ENCODE measurements around the gene ABHD17A.
"Not testable (repeated sequence)": the region's sequence is repeated elsewhere in the genome, so short reads cannot be mapped to it uniquely, and the experiment has no call there.

DNA sequence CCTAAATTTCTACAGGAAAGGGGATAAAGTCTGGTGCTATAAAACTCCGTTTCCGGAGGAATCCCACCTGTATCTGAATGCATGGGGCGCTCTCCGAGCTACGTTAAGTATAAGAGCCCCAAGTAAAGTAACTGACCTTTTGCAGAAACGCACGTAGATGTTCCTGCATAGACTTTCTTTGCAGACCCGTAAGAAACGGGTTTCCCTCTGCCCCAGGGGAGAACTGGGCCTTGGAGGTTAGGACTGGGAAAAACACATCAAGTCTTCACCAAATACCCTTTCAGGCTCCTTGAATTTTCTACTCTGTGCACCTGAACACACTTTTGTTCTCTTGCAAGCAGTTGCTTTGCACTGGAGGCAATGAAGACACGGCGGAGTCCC is 10.0 kb downstream of the ABHD17A start:
- TF ChIP-seq, protein P1, sequence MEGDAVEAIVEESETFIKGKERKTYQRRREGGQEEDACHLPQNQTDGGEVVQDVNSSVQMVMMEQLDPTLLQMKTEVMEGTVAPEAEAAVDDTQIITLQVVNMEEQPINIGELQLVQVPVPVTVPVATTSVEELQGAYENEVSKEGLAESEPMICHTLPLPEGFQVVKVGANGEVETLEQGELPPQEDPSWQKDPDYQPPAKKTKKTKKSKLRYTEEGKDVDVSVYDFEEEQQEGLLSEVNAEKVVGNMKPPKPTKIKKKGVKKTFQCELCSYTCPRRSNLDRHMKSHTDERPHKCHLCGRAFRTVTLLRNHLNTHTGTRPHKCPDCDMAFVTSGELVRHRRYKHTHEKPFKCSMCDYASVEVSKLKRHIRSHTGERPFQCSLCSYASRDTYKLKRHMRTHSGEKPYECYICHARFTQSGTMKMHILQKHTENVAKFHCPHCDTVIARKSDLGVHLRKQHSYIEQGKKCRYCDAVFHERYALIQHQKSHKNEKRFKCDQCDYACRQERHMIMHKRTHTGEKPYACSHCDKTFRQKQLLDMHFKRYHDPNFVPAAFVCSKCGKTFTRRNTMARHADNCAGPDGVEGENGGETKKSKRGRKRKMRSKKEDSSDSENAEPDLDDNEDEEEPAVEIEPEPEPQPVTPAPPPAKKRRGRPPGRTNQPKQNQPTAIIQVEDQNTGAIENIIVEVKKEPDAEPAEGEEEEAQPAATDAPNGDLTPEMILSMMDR (IDR thresholded peaks at IDR 0.05 in 8 of 11, conservative IDR thresholded peaks at IDR 0.05 in 3 of 11) = not testable (repeated sequence)
- TF ChIP-seq POLR2AphosphoS5 (IDR thresholded peaks at IDR 0.05) = not testable (repeated sequence)

Data from spleen (tissue), 7 donors.